Measurements from ENCODE around the gene ABCB8.

GRCh38 chr7:151010037-151010306, 18.3 kb upstream of the ABCB8 start:
- no peak for TF ChIP-seq CTCF (IDR thresholded peaks at IDR 0.05)
- TF ChIP-seq POLR2AphosphoS5 (IDR thresholded peaks at IDR 0.05): no peak
